DMS114 treated with DMSO at 0.1 percent for 48 hours (cell line): Measurements from ENCODE around the gene CBLC.

ENCODE experiments used
- DNase-seq: peaks from one replicate; lab custom pipeline; 2025; ENCODE audit not compliant: unreplicated experiment; lab: John Stamatoyannopoulos, UW

The CBLC gene

GRCh38 chr19:44799627-44800346 lies 22.1 kb downstream of the CBLC start:
- no peak for DNase-seq

- DNase-seq = peak; percentile 47
Measured at GRCh38 chr19:44800461-44800860, 22.8 kb downstream of the CBLC start.

GRCh38 chr19:44803442-44804428 lies 26.0 kb downstream of the CBLC start:
- DNase-seq = no peak

- no peak for DNase-seq
Measured at GRCh38 chr19:44806291-44806690, 28.6 kb downstream of the CBLC start.

- DNase-seq = no peak
Measured at GRCh38 chr19:44807162-44807561, 29.5 kb downstream of the CBLC start.

GRCh38 chr19:44807652-44808462 lies 30.2 kb downstream of the CBLC start:
- no peak for DNase-seq

GRCh38 chr19:44808463-44809371 lies 31.0 kb downstream of the CBLC start, which contains the start of gene BCAM:
BCAM (plus strand) TSS chr19:44809103; CDS start chr19:44809125, 22 bp downstream.
- no peak for DNase-seq

GRCh38 chr19:44809577-44810233 lies 32.0 kb downstream of the CBLC start:
- no peak for DNase-seq

GRCh38 chr19:44810234-44811121 lies 32.8 kb downstream of the CBLC start:
- no peak for DNase-seq

- DNase-seq = no peak
Measured at GRCh38 chr19:44811122-44811419, 33.4 kb downstream of the CBLC start.

- no peak for DNase-seq
Measured at GRCh38 chr19:44812142-44812718, 34.5 kb downstream of the CBLC start.

- no peak for DNase-seq
Measured at GRCh38 chr19:44813070-44813840, 35.6 kb downstream of the CBLC start.

- DNase-seq = no peak
Measured at GRCh38 chr19:44813841-44814470, 36.3 kb downstream of the CBLC start.

- no peak for DNase-seq
Measured at GRCh38 chr19:44814517-44814916, 36.8 kb downstream of the CBLC start.

- DNase-seq = no peak
Measured at GRCh38 chr19:44816301-44816700, 38.6 kb downstream of the CBLC start.

GRCh38 chr19:44817725-44818465 lies 40.2 kb downstream of the CBLC start:
- no peak for DNase-seq
